ENCODE results near the gene CACNA1G. TPM values are rescaled to one million over a fixed set of nuclear protein-coding genes. Genes with fewer than 3 reads are reported as not detected.

The CACNA1G gene
- total and polyA plus RNA-seq, 9 of the 15 experiments (the other 6 are each of a cell fraction or from before 2014, with no cell fraction given) = 0.01 TPM; not detected in 8

DNA sequence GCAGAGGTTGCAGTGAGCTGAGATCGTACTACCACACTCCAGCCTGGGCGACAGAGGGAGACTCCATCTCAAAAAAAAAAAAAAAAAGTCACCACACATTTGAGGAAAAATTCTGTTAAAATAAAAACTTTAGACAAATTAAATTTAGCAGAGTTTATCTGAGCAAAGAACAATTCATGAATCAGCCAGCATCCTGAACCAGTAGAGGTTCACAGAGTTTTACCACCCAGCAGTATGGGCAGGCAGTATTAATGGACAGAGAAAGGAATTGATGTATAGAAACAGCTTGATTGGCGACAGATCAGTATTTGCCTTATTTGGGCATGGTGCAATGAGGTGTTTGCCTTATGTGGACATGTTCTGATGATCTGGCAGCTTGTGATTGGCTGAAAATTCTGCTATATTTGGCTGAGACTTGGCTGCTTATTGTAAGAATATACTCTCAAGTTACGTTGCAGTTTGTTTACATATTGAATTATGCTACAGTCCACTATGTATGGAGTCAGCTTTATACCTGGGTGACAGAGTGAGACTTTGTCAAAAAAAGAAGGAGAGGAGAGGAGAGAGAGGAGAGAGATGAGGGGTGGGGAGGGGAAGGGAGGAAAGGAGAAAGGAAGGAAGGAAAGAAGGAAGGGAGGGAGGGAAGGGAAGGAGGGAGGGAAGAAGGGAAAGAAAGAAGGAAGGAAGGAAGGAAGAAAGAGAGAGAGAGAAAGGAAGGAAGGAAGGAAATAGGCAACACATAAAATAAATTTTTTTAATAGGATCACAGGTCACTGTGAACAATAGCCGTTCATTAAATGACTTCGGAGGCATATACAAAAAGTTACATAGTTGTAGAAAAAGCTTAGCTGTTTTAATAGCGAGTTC, 88.8 kb downstream of the CACNA1G start (continued):
- TF ChIP-seq HMG20A (CRISPR knock-in tag; conservative IDR thresholded peaks at IDR 0.05) (no peak), GABPB2 (CRISPR knock-in tag; conservative IDR thresholded peaks at IDR 0.05) (no peak), SRF (CRISPR knock-in tag; IDR thresholded peaks at IDR 0.05) (peak; percentile 92 to 99), HOXB6 (CRISPR knock-in tag; IDR thresholded peaks at IDR 0.05; ENCODE audit: borderline replicate concordance) (no peak), ZNF324 (CRISPR knock-in tag; IDR thresholded peaks at IDR 0.05) (no peak), CREM (IDR thresholded peaks at IDR 0.05; ENCODE audit: low read depth) (peak; percentile 75), RAD21 (CRISPR knock-in tag; conservative IDR thresholded peaks at IDR 0.05 in 1 of 2, IDR thresholded peaks at IDR 0.05 in 1 of 2) (no peak), ZNF347 (CRISPR knock-in tag; IDR thresholded peaks at IDR 0.05; ENCODE audit: low read depth) (no peak), PHB2 (IDR thresholded peaks at IDR 0.05; ENCODE audit: low read depth) (no peak), FOXK2 (conservative IDR thresholded peaks at IDR 0.05 in 1 of 2, IDR thresholded peaks at IDR 0.05 in 1 of 2; ENCODE audit: low read depth in 2 of 2) (no peak), ZNF644 (tag; IDR thresholded peaks at IDR 0.05; ENCODE audit: low read depth) (no peak), FOS (IDR thresholded peaks at IDR 0.05; ENCODE audit: extremely low read depth, insufficient read length) (peak; percentile 23), RNF219 (CRISPR knock-in tag; IDR thresholded peaks at IDR 0.05) (no peak), EHMT2 (IDR thresholded peaks at IDR 0.05) (0 out of 2 replicates have a peak, but pooled peaks have one; percentile 16), ATF2 (CRISPR knock-in tag; IDR thresholded peaks at IDR 0.05) (no peak), PYGO2 (tag; IDR thresholded peaks at IDR 0.05) (no peak)
- TF ChIP-seq, protein P1, sequence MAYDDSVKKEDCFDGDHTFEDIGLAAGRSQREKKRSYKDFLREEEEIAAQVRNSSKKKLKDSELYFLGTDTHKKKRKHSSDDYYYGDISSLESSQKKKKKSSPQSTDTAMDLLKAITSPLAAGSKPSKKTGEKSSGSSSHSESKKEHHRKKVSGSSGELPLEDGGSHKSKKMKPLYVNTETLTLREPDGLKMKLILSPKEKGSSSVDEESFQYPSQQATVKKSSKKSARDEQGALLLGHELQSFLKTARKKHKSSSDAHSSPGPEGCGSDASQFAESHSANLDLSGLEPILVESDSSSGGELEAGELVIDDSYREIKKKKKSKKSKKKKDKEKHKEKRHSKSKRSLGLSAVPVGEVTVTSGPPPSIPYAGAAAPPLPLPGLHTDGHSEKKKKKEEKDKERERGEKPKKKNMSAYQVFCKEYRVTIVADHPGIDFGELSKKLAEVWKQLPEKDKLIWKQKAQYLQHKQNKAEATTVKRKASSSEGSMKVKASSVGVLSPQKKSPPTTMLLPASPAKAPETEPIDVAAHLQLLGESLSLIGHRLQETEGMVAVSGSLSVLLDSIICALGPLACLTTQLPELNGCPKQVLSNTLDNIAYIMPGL (CRISPR knock-in tag; IDR thresholded peaks at IDR 0.05) = no peak
- TF ChIP-seq, protein P2, sequence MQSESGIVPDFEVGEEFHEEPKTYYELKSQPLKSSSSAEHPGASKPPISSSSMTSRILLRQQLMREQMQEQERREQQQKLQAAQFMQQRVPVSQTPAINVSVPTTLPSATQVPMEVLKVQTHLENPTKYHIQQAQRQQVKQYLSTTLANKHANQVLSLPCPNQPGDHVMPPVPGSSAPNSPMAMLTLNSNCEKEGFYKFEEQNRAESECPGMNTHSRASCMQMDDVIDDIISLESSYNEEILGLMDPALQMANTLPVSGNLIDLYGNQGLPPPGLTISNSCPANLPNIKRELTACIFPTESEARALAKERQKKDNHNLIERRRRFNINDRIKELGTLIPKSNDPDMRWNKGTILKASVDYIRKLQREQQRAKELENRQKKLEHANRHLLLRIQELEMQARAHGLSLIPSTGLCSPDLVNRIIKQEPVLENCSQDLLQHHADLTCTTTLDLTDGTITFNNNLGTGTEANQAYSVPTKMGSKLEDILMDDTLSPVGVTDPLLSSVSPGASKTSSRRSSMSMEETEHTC (IDR thresholded peaks at IDR 0.05) = no peak
- TF ChIP-seq, protein P3, sequence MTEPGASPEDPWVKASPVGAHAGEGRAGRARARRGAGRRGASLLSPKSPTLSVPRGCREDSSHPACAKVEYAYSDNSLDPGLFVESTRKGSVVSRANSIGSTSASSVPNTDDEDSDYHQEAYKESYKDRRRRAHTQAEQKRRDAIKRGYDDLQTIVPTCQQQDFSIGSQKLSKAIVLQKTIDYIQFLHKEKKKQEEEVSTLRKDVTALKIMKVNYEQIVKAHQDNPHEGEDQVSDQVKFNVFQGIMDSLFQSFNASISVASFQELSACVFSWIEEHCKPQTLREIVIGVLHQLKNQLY (CRISPR knock-in tag; conservative IDR thresholded peaks at IDR 0.05) = no peak
